ENCODE results near the gene FOXO6. TPM values are rescaled to one million over a fixed set of nuclear protein-coding genes. Genes with fewer than 3 reads are reported as not detected.

Gene FOXO6
- total RNA-seq, 5 donors from 2014 or later (not counting 1 experiment from before 2014, with no cell fraction given): 0.13 to 0.70 (median 0.63) TPM; not detected in 2

GRCh38 chr1:41431490-41432350 is 70.5 kb downstream of the FOXO6 start:
- Mint-ChIP-seq H3K27me3 (peaks cover 26 to 37% of the 10 kb centered on the region in 2 donors), H3K36me3 (no peaks in the 10 kb centered on the region), H3K4me3 (no peak overlapping the region), H3K27ac (no peak overlapping the region), H3K4me1 (no peaks in the 10 kb centered on the region), H3K9me3 (no peaks in the 10 kb centered on the region)
- DNase-seq: no peak
- POLR2A ChIA-PET: no interaction called here
- no peaks in the 10 kb centered on the region for H3K9me3 ChIP-seq
- H3K27ac ChIP-seq (ENCODE audit: low read length): no peak overlapping the region
- ATAC-seq (replicated peaks in 1 of 4): no peak
- WGBS (ENCODE audit: insufficient coverage): 86% methylated on average over 18 of the region's 20 CpGs
- no peak overlapping the region for H3K4me3 ChIP-seq (ENCODE audit: control insufficient read depth in 1 of 2, extremely low read depth in 1 of 2, low read length in 1 of 2)
- H3K4me1 ChIP-seq (ENCODE audit: control insufficient read depth in 1 of 2, extremely low read depth in 1 of 2, insufficient read depth in 2 of 2, low read length in 2 of 2): no peaks in the 10 kb centered on the region
- no peaks in the 10 kb centered on the region for H3K36me3 ChIP-seq (ENCODE audit: control insufficient read depth in 2 of 2, extremely low read depth in 1 of 2, insufficient read depth in 1 of 2, low read length in 1 of 2)
- CTCF ChIA-PET: no interaction called here
- H3K27me3 ChIP-seq (replicated peaks in 1 of 2; ENCODE audit: control insufficient read depth in 2 of 2, extremely low read depth in 1 of 2, insufficient read depth in 2 of 2, low read length in 1 of 2): peaks cover 0 to 60% of the 10 kb centered on the region in 2 experiments

Other genes with a start within 250 kb of the FOXO6 start
- 10 to 100 TPM; 14.8 to 24.2 (median 19.6) TPM for gene SCMH1, start 119.1 kb upstream of the FOXO6 start, total RNA-seq
- not detected for gene EDN2, start 123.2 kb downstream of the FOXO6 start, total RNA-seq